ENCODE data around the gene CATSPERB. TPM values are rescaled to one million over a fixed set of nuclear protein-coding genes. Genes with fewer than 3 reads are reported as not detected.
"Not testable (repeated sequence)": the region's sequence is repeated elsewhere in the genome, so short reads cannot be mapped to it uniquely, and the experiment has no call there.

CATSPERB gene
- polyA plus RNA-seq, 12 donors, result 0.10 to 1.6 (median 0.39) TPM; not detected in 2

GRCh38 chr14:91674911-91675310, 57.0 kb downstream of the CATSPERB start:
- no peak for DNase-seq

- DNase-seq, result no peak
Measured at GRCh38 chr14:91669867-91670266, 62.0 kb downstream of the CATSPERB start.

- not testable (repeated sequence) for DNase-seq
Measured at GRCh38 chr14:91667101-91667500, 64.8 kb downstream of the CATSPERB start.

- no peak for DNase-seq
Measured at GRCh38 chr14:91660790-91661189, 71.1 kb downstream of the CATSPERB start.

- DNase-seq, result no peak
Measured at GRCh38 chr14:91654836-91655235, 77.0 kb downstream of the CATSPERB start.

- DNase-seq, result no peak
Measured at GRCh38 chr14:91653451-91653850, 78.4 kb downstream of the CATSPERB start.

- DNase-seq, result peak; percentile 34
Measured at GRCh38 chr14:91649930-91650329, 82.0 kb downstream of the CATSPERB start.

- no peak for DNase-seq
Measured at GRCh38 chr14:91647856-91648255, 84.0 kb downstream of the CATSPERB start.

- no peak for DNase-seq
Measured at GRCh38 chr14:91636604-91637003, 95.3 kb downstream of the CATSPERB start.

GRCh38 chr14:91624757-91625156, 107.1 kb downstream of the CATSPERB start:
- no peak for DNase-seq

- no peak for DNase-seq
Measured at GRCh38 chr14:91614187-91614586, 117.7 kb downstream of the CATSPERB start.

- no peak for DNase-seq
Measured at GRCh38 chr14:91613459-91614112, 118.3 kb downstream of the CATSPERB start.

GRCh38 chr14:91611528-91611927, 120.4 kb downstream of the CATSPERB start:
- DNase-seq, result no peak

GRCh38 chr14:91609161-91609560, 122.7 kb downstream of the CATSPERB start:
- DNase-seq, result no peak

- no peak for DNase-seq
Measured at GRCh38 chr14:91607322-91608047, 124.4 kb downstream of the CATSPERB start.

- no peak for DNase-seq
Measured at GRCh38 chr14:91606851-91607250, 125.0 kb downstream of the CATSPERB start.

- DNase-seq, result not testable (repeated sequence)
Measured at GRCh38 chr14:91604611-91605010, 127.3 kb downstream of the CATSPERB start.

GRCh38 chr14:91599994-91600393, 131.9 kb downstream of the CATSPERB start:
- DNase-seq, result peak; percentile 24

GRCh38 chr14:91595736-91596135, 136.2 kb downstream of the CATSPERB start:
- DNase-seq, result no peak

- DNase-seq, result not testable (repeated sequence)
Measured at GRCh38 chr14:91593957-91594356, 137.9 kb downstream of the CATSPERB start.

- no peak for DNase-seq
Measured at GRCh38 chr14:91586410-91586809, 145.5 kb downstream of the CATSPERB start.

GRCh38 chr14:91585856-91586255, 146.0 kb downstream of the CATSPERB start:
- DNase-seq, result no peak

GRCh38 chr14:91582761-91583160, 149.1 kb downstream of the CATSPERB start:
- no peak for DNase-seq
